ENCODE data around the gene UBE2R2.
"Not testable (repeated sequence)": the region's sequence is repeated elsewhere in the genome, so short reads cannot be mapped to it uniquely, and the experiment has no call there.

UBE2R2 gene, protein sequence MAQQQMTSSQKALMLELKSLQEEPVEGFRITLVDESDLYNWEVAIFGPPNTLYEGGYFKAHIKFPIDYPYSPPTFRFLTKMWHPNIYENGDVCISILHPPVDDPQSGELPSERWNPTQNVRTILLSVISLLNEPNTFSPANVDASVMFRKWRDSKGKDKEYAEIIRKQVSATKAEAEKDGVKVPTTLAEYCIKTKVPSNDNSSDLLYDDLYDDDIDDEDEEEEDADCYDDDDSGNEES

DNA sequence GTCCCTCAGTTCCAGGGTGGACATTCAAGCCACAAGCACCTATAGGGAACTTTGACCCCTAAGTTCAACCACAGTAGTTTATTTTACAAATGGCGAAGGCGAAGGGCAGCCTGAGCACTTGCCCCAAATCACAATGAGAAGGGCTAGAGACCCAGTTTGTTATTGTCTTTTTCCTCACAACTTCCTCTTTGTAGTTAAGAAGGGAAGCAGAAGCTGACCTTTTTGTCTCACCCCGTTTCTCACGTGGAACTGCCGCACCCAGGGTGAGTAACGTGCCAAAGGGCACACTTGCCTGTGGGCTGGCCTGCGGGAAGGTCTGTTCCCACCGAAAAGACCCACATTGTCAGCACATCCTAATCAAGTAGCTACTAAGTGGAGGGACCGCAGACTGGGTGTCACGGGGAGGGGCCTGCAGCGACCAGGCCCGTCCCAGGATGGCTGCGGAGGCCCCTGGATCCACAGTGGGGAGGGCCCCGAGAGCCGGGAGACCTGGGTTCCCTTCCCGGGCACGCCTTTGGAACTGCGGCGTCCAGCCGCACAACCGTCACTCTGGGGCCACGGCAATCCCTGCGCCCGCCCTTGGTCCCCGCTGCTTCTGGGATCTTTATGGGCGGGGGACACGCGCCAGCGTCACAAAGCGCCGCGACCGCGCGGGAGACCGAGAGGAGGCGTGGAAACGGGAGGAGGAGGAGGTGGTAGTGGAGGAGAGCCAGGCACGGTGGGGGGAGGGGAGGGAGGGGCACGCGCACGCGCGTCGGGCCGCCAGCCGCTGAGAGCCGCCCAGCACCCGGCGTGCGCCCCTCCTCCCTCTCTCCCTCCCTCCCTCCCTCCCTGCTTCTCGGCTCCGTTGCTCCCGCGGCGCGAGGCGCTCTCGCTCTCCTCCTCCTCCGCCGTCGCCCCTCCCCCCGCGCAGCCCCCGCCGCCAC, at the start of gene UBE2R2:
Gene UBE2R2 (plus strand): TSS at position 834 of the 926 bp plus-strand sequence. CDS start 598 bp downstream, outside the sequence.
- TF ChIP-seq POLR2A (IDR thresholded peaks at IDR 0.05; ENCODE audit: low read length) (peak; percentile 88), GATA1 (IDR thresholded peaks at IDR 0.05; ENCODE audit: low read depth, low read length) (no peak)

DNA sequence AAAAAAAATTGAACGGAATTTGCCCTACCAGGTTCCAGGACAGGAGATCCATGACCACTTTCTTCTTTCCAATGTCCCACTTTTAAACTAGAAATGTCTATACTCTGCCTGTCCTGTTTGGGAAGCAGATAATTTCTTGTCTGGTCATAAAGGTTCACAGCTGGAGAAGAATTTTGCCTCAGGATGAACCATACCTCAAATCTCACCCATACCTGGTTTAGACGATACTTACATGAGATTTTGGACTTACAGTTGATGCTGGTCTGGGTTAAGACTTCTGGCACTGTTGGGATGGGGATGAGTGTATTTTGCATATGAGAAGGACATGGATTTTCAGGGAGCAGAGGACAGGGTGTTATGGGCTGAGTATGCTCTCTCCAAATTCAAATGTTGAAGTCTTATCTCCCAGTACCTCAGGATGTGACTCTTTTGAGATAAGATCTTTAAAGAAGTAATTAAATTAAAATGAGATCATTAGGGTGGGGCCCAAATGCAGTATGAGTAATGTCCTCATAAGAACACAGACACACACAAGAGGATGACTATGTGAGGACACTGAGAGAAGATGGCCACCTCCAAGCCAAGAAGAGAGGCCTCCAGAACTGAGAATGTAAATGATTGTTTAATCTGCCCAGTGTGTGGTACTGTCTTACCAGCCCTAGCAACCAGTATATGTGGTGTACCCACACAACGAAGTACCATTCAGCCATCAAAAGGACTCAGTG, 46.6 kb upstream of the UBE2R2 start:
- DNase-seq: peak; percentile 12 to 28

More for the DNA sequence above, at the start of gene UBE2R2:
- DNase-seq: peak; percentile 94 to 98

DNA sequence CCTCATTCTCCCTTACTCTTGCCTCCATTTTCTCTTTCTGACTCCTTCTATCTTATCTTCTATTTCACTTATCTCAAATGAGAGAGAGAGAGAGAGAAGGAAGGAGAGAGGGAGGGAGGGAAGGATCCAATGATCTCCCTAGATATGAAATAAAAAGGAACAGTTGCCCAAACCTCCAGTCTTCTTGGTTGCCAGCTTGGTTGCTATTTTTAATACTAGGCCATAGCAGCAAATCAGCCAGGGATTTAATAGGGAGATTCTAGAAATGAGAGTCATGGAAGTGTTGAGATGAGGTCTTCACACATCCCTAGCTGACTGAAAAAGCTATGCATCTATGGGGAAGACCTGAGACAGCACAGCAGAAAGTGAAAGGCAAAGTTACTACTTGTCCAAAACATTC, 43.8 kb upstream of the UBE2R2 start:
- not testable (repeated sequence) for DNase-seq

DNA sequence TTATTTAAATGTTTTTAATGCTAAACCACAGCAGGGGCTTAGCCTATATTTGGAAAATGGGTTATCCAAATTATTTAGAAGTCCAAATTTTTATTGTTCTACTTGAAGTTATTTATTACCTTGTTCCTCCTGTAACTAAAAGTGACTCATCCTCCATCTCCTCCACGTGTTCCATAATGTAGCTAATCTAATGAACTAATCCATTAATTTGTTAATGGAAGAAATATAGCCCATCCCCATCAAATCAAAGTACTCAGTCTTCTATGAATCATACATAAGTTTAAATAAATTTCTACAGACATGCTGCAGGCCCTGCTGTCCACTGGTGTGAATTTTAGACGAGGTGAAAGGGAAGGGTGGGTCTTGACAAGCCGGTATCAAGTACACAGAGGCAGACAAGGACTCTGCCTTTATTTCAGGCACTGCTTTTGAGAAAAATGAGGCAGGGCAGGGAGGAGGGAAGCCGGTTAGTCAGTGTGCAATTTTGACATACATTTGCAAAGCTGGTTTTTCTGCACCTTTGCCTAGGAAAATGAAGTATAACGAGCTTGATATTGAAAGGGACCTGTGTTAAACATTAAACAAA, 42.8 kb upstream of the UBE2R2 start:
- not testable (repeated sequence) for DNase-seq

DNA sequence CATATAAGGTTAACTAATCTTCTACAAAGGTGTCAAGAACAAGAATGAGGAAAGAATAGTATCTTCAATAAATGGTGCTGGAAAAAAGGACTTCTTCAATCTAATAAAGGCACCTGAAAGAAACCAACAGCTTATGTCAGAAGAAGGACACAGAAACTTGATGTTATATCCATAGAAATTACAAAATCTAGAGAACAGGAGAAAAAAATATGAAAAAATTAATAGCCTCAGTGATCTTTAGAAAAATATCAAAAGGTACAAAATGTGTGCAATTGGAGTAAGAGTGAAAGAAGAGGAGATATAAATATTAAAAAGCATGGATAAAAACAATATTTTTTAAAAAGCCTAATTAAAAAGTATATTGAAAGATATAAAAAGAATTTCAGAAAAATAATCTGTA, 40.4 kb upstream of the UBE2R2 start:
- TF ChIP-seq GATA1 (IDR thresholded peaks at IDR 0.05; ENCODE audit: low read depth, low read length): no peak
- no peak for TF ChIP-seq POLR2A (IDR thresholded peaks at IDR 0.05; ENCODE audit: low read length)
- DNase-seq: no peak

DNA sequence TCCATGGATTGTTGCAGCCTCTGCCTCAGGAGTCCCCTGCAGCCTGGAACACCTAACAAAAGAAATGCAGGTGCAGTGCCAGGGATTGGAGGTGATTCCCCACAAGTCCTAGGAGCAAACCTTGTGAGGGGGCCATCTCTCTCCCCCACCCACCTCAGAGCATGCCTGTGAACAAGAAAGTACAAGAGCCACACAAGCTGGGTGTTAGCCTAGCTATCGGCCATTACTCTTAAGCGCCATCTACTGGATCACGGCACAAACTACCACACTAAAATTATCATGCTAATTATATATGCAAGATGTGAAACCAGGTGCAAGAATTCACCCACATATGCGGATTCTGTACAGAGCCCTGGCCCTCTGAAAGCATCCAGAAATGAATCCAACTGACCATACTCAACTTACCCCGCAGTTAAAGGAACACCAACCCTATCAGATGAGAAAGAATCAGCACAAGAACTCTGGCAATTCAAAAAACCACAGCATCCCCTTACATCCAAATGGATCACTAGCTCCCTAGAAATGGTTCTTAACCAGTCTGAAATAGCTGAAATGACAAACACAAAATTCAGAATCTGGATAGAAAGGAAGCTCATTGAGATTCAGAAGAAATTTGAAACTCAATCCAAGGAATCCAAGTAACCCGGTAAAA, 38.1 kb upstream of the UBE2R2 start:
- peak; percentile 66 to 81 for DNase-seq
- no peak for TF ChIP-seq GATA1 (IDR thresholded peaks at IDR 0.05; ENCODE audit: low read depth, low read length)
- TF ChIP-seq POLR2A (IDR thresholded peaks at IDR 0.05; ENCODE audit: low read length): no peak

DNA sequence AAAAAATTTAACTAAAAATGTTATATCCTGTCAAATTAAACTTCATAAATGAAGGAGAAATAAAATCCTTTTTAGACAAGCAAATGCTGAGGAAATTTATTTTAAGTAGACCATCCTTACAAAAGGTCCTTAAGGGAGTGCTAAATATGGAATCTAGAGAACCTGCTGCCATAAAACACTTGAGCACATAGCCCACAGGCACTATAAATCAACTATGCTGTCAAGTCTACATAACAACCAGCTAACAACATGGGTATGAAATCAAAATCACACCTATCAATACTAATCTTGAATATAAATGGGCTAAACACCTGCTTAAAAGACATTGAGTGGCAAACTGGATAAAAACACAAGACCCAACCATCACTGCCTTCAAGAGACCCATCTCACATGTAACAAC, 36.7 kb upstream of the UBE2R2 start:
- TF ChIP-seq POLR2A (IDR thresholded peaks at IDR 0.05; ENCODE audit: low read length) (no peak), GATA1 (IDR thresholded peaks at IDR 0.05; ENCODE audit: low read depth, low read length) (no peak)
- no peak for DNase-seq

DNA sequence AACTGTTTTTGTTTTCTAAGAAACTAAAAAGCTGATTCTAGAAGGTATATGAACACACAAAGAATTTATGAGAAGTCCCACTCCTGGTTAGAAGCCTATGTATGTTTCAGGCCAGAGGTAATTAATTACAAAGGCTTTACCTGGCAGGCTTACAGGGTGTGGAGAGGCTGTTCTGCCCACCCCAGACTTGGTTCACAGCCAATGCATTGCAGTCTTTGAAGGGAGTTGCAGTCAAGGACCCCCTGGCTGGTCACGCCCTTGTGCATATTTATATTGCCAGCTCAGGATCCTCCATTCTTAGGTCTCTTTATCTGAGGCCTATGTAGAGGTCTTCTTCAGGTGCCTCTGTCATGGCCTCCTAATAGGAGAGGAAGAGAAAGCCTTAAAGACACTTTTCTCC, 35.2 kb upstream of the UBE2R2 start:
- DNase-seq: no peak
- TF ChIP-seq POLR2A (IDR thresholded peaks at IDR 0.05; ENCODE audit: low read length): no peak

DNA sequence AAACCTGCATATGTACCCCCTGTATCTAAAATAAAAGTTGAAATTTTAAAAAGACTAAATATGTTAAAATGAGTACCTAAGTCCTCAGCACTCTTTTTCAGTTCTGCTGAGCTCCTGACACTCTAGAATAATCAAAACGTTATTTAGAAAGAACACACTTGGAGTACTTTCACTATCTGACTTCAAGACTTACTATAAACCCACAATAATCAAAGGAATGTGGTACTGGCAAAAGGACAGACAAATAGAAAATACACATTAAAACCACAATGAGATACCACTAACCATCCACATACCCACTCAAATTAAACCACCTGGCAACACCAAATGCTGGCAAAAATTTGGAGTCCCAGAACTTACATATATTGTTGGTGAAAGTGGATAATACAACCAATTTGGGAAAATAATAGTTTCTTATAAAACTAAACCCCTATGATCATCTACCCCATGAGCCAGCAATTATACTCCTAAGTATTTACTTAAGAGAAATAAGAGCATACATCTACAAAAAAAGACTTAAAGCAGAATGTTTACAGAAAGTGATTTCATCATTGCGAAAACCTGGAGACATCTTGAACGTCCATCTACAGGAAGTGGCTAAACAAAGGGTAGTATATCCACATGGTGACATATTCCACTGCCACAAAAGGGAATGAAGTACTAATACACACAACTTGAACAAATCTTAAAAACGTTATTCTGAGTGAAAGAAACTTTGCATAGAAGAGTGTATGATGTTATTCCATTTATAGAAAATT, 34.4 kb upstream of the UBE2R2 start:
- no peak for TF ChIP-seq POLR2A (IDR thresholded peaks at IDR 0.05; ENCODE audit: low read length)
- no peak for TF ChIP-seq GATA1 (IDR thresholded peaks at IDR 0.05; ENCODE audit: low read depth, low read length)
- no peak for DNase-seq

DNA sequence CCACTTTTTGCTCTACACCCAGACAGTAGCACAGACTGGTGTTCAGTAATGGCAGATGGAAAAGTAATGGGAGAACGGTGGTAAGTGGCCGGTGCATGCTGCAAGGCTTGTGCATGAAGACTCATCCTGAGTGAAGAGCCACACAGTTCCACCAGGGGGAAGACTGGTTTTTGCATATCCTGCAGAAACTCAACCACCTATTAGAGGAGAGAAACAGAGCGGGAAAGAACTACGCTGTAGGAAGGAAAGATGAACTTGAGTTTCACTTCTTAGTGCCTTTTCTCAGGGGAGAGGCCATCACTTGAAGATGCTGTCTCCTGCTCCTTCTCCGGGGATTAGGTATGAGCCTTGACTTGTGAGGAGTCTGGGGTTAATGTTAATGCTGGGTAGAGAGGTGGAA, 31.0 kb upstream of the UBE2R2 start:
- no peak for TF ChIP-seq GATA1 (IDR thresholded peaks at IDR 0.05; ENCODE audit: low read depth, low read length)
- TF ChIP-seq POLR2A (IDR thresholded peaks at IDR 0.05; ENCODE audit: low read length): no peak
- DNase-seq: peak; percentile 13 to 16

DNA sequence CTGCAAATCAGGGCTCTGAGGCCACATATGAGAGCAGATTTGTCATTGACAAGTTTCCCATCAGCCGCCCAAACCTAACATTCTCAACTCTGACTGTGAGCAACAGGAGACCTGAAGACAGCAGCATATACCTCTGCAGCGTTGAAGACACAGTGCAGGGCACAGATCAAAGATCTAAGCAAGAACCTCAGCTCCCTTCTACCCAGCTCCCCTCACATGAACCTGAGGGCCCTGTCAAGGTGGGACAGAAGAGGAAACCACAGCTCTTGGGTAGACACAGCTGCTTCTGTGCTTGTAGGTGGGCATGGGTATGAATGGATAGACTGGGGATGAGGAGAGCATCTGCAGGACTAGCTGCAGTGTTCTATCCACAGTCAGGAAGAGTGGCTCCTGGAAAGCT, 30.3 kb upstream of the UBE2R2 start:
- TF ChIP-seq POLR2A (IDR thresholded peaks at IDR 0.05; ENCODE audit: low read length) (no peak), GATA1 (IDR thresholded peaks at IDR 0.05; ENCODE audit: low read depth, low read length) (no peak)
- DNase-seq: no peak

DNA sequence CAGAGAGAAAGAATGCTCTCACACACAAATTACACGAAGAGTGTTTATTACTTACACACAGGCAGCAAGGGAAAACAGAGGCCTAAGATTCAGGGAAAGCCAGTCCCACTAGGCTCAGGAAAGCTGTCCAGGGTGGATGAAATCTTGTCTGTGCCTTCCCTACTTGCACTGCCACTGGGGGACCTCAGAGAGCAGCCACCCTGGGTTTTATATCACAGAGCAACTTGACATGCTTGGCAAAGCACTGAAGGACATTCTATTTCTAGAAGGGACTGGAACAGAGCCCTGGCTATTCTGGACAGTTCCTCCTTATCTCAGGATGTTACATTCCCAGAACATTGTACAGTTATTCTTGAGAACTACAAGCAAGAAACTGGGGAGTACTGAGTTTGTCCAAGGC, 29.1 kb upstream of the UBE2R2 start:
- TF ChIP-seq POLR2A (IDR thresholded peaks at IDR 0.05; ENCODE audit: low read length) (no peak), GATA1 (IDR thresholded peaks at IDR 0.05; ENCODE audit: low read depth, low read length) (no peak)
- no peak for DNase-seq

DNA sequence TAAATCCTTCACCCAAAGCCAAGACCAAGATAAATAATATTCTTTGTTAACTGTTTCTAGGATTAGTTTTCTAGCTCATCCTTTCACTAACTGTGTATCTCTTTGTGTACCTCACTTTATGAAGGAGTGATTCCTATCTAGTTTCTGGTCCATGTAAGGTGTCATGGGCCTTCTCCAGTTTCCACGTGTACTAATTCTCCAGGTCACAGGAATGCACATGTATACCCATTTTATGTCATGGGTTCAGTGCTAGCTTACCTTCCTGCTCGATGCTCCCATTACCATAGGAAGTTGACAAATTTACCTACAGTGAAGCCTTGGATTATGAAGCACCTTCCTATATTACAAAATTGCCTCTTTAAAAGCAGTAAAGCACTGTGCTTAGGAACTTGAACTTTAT, 27.5 kb upstream of the UBE2R2 start:
- not testable (repeated sequence) for DNase-seq

Measured in erythroblast (primary cell).